Measurements from ENCODE around the gene RTL1.

RTL1 gene

DNA sequence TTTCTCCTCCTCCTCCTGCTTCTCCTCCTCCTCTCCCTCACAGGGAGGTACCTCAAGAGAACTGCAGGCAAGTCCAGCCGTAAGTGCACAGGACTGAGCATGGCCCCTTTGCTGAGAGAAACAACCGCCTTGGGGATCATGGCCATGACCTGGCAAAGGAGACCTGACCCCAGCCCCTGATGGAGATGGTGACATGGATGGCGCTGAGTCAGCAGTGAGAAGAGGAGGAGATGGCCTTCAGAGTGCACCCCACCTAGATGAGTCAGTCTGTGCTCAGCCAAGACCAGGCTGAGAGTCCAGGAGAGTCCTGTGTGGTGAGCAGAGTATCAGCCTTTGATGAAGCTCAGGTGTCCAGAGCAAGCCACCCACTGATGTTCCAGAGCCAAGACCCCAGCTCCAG is 41.2 kb downstream of the RTL1 start:
- H3K4me3 ChIP-seq (ENCODE audit: low read length): no peak overlapping the region
- H3K36me3 ChIP-seq (ENCODE audit: insufficient read depth, low read length): no peaks in the 10 kb centered on the region
- peaks cover 5% of the 10 kb centered on the region for H3K4me1 ChIP-seq (ENCODE audit: insufficient read depth, low read length)
- peaks cover 2% of the 10 kb centered on the region for H3K9me3 ChIP-seq (ENCODE audit: low read length)
- H2AFZ ChIP-seq (ENCODE audit: low read depth, low read length): no peak overlapping the region
- no peaks in the 10 kb centered on the region for H3K27me3 ChIP-seq (ENCODE audit: insufficient read depth, low read length)

DNA sequence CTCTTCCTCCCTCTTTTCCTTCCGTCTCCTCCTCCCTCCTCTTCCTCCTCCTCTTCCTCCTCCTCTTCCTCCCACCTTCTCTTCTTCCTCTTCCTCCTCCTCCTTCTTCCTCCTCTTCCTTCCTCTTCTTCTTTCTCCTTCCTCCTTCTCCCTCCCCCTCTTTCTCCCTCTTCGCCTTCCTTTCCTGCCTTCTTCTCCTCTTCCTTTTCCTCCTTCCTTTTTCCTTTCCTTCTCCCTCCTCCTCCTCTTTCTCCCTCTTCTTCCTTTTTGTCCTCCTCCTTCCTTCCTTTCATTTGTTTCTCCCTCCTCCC is 41.6 kb downstream of the RTL1 start:
- no peaks in the 10 kb centered on the region for H3K36me3 ChIP-seq (ENCODE audit: insufficient read depth, low read length)
- peaks cover 5% of the 10 kb centered on the region for H3K4me1 ChIP-seq (ENCODE audit: insufficient read depth, low read length)
- no peaks in the 10 kb centered on the region for H3K27me3 ChIP-seq (ENCODE audit: insufficient read depth, low read length)
- peaks cover 2% of the 10 kb centered on the region for H3K9me3 ChIP-seq (ENCODE audit: low read length)
- H2AFZ ChIP-seq (ENCODE audit: low read depth, low read length): no peak overlapping the region
- H3K4me3 ChIP-seq (ENCODE audit: low read length): no peak overlapping the region

- Histone ChIP-seq H3K4me3 (ENCODE audit: low read length) (no peak overlapping the region), H3K27me3 (ENCODE audit: insufficient read depth, low read length) (no peaks in the 10 kb centered on the region), H3K36me3 (ENCODE audit: insufficient read depth, low read length) (no peaks in the 10 kb centered on the region), H3K9me3 (ENCODE audit: low read length) (peaks cover 2% of the 10 kb centered on the region), H3K4me1 (ENCODE audit: insufficient read depth, low read length) (peaks cover 5% of the 10 kb centered on the region), H2AFZ (ENCODE audit: low read depth, low read length) (no peak overlapping the region)
Measured at GRCh38 chr14:100861188-100861936, 42.2 kb downstream of the RTL1 start.

DNA sequence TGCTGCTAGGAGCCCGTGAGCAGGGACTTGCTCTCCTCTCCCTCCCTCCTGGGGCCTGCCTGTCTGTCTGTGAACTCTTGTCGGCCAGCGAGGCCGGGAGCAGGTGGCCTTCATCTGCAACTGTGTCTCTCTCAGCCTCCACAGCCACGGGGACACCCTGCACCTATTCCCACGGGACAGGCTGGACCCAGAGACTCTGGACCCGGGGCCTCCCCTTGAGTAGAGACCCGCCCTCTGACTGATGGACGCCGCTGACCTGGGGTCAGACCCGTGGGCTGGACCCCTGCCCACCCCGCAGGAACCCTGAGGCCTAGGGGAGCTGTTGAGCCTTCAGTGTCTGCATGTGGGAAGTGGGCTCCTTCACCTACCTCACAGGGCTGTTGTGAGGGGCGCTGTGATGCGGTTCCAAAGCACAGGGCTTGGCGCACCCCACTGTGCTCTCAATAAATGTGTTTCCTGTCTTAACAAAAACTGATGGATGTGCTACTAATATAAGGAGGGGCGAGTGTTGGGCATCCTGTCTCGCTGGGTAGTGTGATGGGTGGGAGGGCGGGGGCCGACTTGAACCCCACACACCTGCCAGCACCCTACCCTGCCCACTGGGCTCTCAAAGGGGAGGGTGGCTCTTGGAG is 42.9 kb downstream of the RTL1 start:
- H3K36me3 ChIP-seq (ENCODE audit: insufficient read depth, low read length): no peaks in the 10 kb centered on the region
- no peaks in the 10 kb centered on the region for H3K27me3 ChIP-seq (ENCODE audit: insufficient read depth, low read length)
- no peak overlapping the region for H2AFZ ChIP-seq (ENCODE audit: low read depth, low read length)
- peaks cover 2% of the 10 kb centered on the region for H3K9me3 ChIP-seq (ENCODE audit: low read length)
- H3K4me3 ChIP-seq (ENCODE audit: low read length): no peak overlapping the region
- H3K4me1 ChIP-seq (ENCODE audit: insufficient read depth, low read length): no peaks in the 10 kb centered on the region

DNA sequence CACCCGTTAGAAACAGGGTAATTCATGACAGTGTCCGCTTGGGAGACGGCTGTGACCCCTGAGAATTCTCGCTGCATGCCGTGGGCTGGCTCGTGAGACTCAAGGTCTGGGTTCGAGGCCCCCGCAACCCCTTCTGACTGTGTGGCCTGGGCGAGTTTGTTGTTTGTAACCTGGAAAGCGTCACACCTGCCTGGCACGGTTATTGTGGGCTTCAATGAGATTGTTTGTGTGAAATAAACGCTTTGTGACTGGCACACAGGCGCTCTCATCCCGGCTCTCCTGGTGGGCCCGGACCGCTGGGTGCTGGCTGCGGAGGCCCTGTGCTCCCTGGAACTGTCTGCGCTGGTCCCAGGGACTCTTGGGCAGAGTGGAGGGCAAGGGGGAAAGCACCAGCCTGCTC is 43.7 kb downstream of the RTL1 start:
- H2AFZ ChIP-seq (ENCODE audit: low read depth, low read length): no peak overlapping the region
- no peaks in the 10 kb centered on the region for H3K36me3 ChIP-seq (ENCODE audit: insufficient read depth, low read length)
- H3K4me3 ChIP-seq (ENCODE audit: low read length): no peak overlapping the region
- H3K9me3 ChIP-seq (ENCODE audit: low read length): peaks cover 2% of the 10 kb centered on the region
- H3K27me3 ChIP-seq (ENCODE audit: insufficient read depth, low read length): no peaks in the 10 kb centered on the region
- no peaks in the 10 kb centered on the region for H3K4me1 ChIP-seq (ENCODE audit: insufficient read depth, low read length)

GRCh38 chr14:100858838-100859220 is 44.7 kb downstream of the RTL1 start:
- H3K4me1 ChIP-seq (ENCODE audit: insufficient read depth, low read length): no peaks in the 10 kb centered on the region
- H3K9me3 ChIP-seq (ENCODE audit: low read length): peaks cover 2% of the 10 kb centered on the region
- H3K4me3 ChIP-seq (ENCODE audit: low read length): no peak overlapping the region
- no peaks in the 10 kb centered on the region for H3K36me3 ChIP-seq (ENCODE audit: insufficient read depth, low read length)
- no peaks in the 10 kb centered on the region for H3K27me3 ChIP-seq (ENCODE audit: insufficient read depth, low read length)
- no peak overlapping the region for H2AFZ ChIP-seq (ENCODE audit: low read depth, low read length)

DNA sequence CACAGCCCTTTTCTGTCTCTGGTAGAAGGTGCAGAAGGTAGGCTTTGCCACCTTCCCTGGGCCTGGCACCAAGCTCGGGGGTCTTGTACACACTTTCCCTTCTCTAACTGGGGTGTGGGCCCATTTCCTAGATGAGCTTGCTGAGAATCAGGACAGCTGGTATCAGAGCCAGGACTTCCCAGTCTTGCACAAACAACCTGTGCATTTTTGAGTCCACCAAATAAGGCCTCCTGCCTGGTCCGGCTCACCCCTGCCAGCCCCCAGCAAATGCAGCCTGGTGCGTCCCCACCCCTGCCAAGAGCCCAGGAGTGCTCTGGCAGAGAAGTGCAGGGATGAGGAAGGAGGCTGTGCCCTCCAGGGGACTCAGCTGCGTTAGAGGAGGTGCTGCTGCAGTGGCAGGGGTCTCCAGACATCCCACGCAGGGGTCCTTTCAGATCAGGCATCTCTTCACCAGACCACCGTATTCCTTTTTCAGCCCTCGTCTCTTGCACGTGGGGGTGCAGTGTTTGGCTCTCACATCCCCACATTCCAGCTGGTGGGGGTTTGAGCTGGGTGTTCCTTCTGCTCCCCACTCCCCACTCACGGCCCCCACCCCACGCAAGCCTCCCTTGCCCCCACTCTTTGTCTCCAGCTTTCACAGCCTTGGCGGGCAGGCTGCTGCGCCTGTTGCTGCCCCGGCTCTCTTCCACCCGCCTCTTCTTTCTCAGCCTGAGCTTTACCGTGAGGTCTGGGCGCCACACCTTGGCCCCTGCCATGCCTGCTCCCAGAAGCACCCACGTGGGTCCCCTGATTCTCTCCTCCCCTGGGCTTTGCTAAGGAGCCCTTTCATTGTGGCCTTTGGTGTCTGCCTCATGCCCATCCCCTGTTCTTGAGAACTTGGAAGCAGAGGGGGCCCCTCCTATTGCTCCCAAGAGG is 45.3 kb downstream of the RTL1 start:
- H3K4me3 ChIP-seq (ENCODE audit: low read length): no peak overlapping the region
- H3K4me1 ChIP-seq (ENCODE audit: insufficient read depth, low read length): no peaks in the 10 kb centered on the region
- no peaks in the 10 kb centered on the region for H3K36me3 ChIP-seq (ENCODE audit: insufficient read depth, low read length)
- peaks cover 2% of the 10 kb centered on the region for H3K9me3 ChIP-seq (ENCODE audit: low read length)
- no peaks in the 10 kb centered on the region for H3K27me3 ChIP-seq (ENCODE audit: insufficient read depth, low read length)
- H2AFZ ChIP-seq (ENCODE audit: low read depth, low read length): no peak overlapping the region

- Histone ChIP-seq H3K4me1 (ENCODE audit: insufficient read depth, low read length) (no peaks in the 10 kb centered on the region), H3K9me3 (ENCODE audit: low read length) (peaks cover 2% of the 10 kb centered on the region), H2AFZ (ENCODE audit: low read depth, low read length) (no peak overlapping the region), H3K27me3 (ENCODE audit: insufficient read depth, low read length) (no peaks in the 10 kb centered on the region), H3K4me3 (ENCODE audit: low read length) (no peak overlapping the region), H3K36me3 (ENCODE audit: insufficient read depth, low read length) (no peaks in the 10 kb centered on the region)
Measured at GRCh38 chr14:100857233-100857922, 46.1 kb downstream of the RTL1 start.

DNA sequence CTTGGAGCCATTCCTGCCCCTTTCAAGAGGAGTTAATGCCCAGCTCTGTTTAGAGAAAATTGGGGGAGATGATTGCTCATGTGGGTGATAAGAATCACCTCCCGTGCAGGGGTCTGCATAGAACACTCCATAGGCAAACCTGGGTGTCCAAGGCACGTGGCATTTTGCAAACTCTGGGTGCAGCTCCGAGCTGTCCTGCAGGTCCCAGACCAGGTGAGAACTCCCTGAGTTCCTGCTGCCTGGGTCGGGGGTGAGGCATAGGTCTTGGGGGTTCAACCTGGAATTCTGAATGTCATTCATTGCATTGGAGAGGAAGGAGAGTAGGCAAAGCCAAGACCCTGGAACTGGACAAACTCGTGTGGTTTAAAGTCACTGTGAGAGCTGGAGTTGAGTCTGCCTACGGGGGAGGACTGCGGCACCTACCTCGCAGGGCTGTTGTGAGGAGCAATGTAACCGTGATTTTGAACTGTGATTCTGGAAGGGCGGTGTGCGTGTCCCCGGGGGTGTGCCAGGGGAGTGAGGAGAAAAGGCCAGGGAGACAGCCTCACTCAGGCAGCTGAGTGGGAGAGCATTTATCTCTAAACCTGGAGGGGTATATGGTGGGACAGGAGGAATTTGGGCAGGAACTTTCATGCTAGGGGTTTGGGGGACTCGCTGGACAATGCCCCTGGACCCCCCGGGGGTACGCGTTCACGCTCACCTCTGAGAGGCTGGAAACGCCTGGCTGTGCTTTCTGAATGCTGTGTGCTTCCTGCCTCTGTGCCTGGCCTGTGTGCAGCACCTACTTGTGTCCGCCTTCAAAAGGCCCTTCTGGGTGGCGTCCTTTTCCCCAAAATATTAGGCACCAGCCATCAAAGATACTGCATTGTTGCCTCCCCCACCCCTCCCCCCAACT is 47.2 kb downstream of the RTL1 start:
- H3K36me3 ChIP-seq (ENCODE audit: insufficient read depth, low read length): no peaks in the 10 kb centered on the region
- H3K4me1 ChIP-seq (ENCODE audit: insufficient read depth, low read length): no peaks in the 10 kb centered on the region
- H2AFZ ChIP-seq (ENCODE audit: low read depth, low read length): no peak overlapping the region
- no peak overlapping the region for H3K4me3 ChIP-seq (ENCODE audit: low read length)
- H3K9me3 ChIP-seq (ENCODE audit: low read length): no peaks in the 10 kb centered on the region
- H3K27me3 ChIP-seq (ENCODE audit: insufficient read depth, low read length): no peaks in the 10 kb centered on the region

DNA sequence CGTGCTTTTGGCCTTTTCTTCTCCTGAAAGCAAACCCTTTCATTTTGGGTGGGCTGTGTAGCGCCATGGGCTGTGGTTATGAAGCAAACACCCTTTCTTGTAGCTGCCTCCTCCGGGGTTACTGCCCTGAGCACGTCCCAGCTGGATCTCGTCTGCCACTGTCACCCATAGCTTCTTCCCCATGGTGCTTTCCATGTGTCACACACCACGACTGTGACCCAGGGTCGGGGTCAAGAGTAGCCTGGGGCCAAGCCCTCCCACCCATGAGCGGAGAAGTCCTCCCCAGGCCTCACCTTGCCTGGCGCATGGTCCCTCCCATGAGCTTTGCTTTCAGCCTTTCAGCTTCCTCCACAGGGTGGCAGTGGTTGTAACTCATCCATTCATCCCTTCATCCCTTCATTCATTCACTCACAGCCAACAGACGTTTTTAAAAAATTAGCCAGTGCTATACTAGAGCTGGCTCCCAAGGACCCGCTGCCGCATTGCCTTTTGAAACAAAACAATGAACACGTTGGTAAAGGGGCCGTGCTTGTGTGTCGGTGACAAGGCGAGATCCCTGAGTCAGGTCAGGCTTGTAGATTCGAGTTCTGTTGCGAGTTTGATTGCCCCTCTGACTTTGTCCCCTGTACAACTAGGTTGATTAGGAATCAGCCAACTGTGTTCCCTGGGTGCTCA is 48.1 kb downstream of the RTL1 start:
- H3K4me1 ChIP-seq (ENCODE audit: insufficient read depth, low read length): no peaks in the 10 kb centered on the region
- no peaks in the 10 kb centered on the region for H3K9me3 ChIP-seq (ENCODE audit: low read length)
- no peaks in the 10 kb centered on the region for H3K27me3 ChIP-seq (ENCODE audit: insufficient read depth, low read length)
- H3K4me3 ChIP-seq (ENCODE audit: low read length): no peak overlapping the region
- H2AFZ ChIP-seq (ENCODE audit: low read depth, low read length): no peak overlapping the region
- H3K36me3 ChIP-seq (ENCODE audit: insufficient read depth, low read length): no peaks in the 10 kb centered on the region

GRCh38 chr14:100854435-100854834 is 49.1 kb downstream of the RTL1 start:
- H3K27me3 ChIP-seq (ENCODE audit: insufficient read depth, low read length): no peaks in the 10 kb centered on the region
- no peaks in the 10 kb centered on the region for H3K36me3 ChIP-seq (ENCODE audit: insufficient read depth, low read length)
- H3K4me3 ChIP-seq (ENCODE audit: low read length): no peak overlapping the region
- H3K9me3 ChIP-seq (ENCODE audit: low read length): no peaks in the 10 kb centered on the region
- H2AFZ ChIP-seq (ENCODE audit: low read depth, low read length): no peak overlapping the region
- no peaks in the 10 kb centered on the region for H3K4me1 ChIP-seq (ENCODE audit: insufficient read depth, low read length)

All from neuron (in vitro differentiated cells).